ENCODE data around the gene MANEAL.

The MANEAL gene

GRCh38 chr1:37793773-37794371 is at the start of gene MANEAL:
Gene MANEAL (plus strand): TSS chr1:37793847. CDS start chr1:37794183, 336 bp downstream.
- no peak for DNase-seq (ENCODE audit: low spot score)
- Histone ChIP-seq H3K4me3 (peak within 1 kb of the TSS; percentile 76), H3K27ac (no peak within 1 kb of the TSS)
- TF ChIP-seq CTCF (IDR thresholded peaks at IDR 0.05): no peak

GRCh38 chr1:37746806-37747205 is 46.8 kb upstream of the MANEAL start:
- DNase-seq (ENCODE audit: low spot score): no peak
- TF ChIP-seq CTCF (IDR thresholded peaks at IDR 0.05): no peak
- Histone ChIP-seq H3K4me3 (no peak overlapping the region), H3K27ac (no peak overlapping the region)

GRCh38 chr1:37748565-37748964 is 45.1 kb upstream of the MANEAL start:
- no peak overlapping the region for H3K27ac ChIP-seq
- no peak for DNase-seq (ENCODE audit: low spot score)
- TF ChIP-seq CTCF (IDR thresholded peaks at IDR 0.05): no peak
- no peak overlapping the region for H3K4me3 ChIP-seq

- H3K4me3 ChIP-seq: peak overlapping the region; percentile 60
- no peak overlapping the region for H3K27ac ChIP-seq
- no peak for TF ChIP-seq CTCF (IDR thresholded peaks at IDR 0.05)
- no peak for DNase-seq (ENCODE audit: low spot score)
Observed at GRCh38 chr1:37752213-37752582, 41.4 kb upstream of the MANEAL start.

GRCh38 chr1:37752583-37753471 is 40.8 kb upstream of the MANEAL start:
- Histone ChIP-seq H3K4me3 (peak overlapping the region; percentile 60), H3K27ac (no peak overlapping the region)
- no peak for DNase-seq (ENCODE audit: low spot score)
- no peak for TF ChIP-seq CTCF (IDR thresholded peaks at IDR 0.05)

GRCh38 chr1:37753473-37754321 is 40.0 kb upstream of the MANEAL start:
- no peak for DNase-seq (ENCODE audit: low spot score)
- Histone ChIP-seq H3K4me3 (peak overlapping the region; percentile 60), H3K27ac (no peak overlapping the region)
- no peak for TF ChIP-seq CTCF (IDR thresholded peaks at IDR 0.05)
